GM21526 (cell line): ENCODE results near the gene GAL.

Source experiments
- ATAC-seq: cut with Tn5 transposase; IDR thresholded peaks from one replicate; pipeline ENCODE4 v1.9.1; 2021; ENCODE audit warnings: moderate library complexity; ENCODE audit not compliant: unreplicated experiment, low FRiP score

Gene GAL

DNA sequence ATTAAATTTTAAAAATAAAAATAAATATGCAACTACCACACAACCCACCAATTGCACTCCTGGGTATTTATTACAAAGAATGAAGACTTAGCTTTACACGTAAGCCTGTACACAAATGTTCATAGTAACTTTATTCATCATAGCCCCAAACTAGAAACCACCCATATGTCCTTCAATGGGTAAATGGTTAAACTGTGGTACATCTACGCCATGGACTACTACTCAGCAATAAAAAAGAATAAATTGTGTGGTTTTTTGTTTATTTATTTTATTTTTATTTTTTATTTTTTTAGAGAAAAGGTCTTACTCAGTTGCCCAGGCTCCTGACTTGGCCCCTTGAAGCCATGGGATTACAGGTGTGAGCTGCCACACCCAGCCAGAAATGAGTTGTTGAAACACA lies 14.6 kb downstream of the GAL start:
- no peak for ATAC-seq

DNA sequence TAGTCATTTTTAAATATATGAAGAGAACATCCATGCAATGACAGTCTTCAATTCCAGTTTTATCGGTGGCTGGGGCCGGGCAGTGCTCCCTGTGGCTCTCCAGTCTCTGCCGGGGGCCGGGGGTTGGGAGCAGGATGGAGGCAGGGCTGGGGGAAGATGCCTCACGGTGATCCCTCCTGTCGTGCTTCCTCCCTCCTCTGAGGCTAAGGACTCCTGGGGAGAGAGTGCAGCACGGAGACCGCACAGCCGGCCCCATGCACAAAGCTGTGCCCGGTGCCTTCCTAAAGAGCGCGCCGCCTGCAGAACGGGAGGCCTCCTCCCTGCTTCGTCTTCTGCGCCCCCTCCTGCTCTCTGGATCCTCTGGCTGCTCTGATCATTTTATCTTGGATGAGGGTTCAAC lies 20.5 kb downstream of the GAL start:
- ATAC-seq = no peak

- no peak for ATAC-seq
These were observed 23.2 kb downstream of the GAL start for GRCh38 chr11:68707527-68707926.

DNA sequence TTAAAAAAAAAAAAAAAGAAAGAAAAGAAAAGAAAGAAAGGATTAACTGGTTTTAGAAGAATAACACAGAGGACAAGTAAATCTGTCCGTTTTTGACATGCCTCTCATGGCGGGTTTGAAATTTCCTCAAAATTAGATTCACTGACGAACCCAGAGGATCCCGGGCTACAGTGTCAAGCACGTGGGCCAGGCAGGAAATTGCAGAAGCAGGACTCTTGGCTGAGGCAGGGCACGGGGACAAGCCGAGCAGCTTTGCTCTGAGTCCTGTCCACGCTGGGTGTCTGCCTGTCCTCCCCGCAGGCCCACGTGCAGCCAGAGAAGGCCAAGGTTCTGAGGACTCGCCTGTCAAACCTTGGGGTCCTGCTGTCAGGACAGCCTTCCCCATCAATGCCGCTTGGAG lies 24.7 kb downstream of the GAL start:
- no peak for ATAC-seq

- no peak for ATAC-seq
These were observed 26.1 kb downstream of the GAL start for GRCh38 chr11:68710409-68710808.

DNA sequence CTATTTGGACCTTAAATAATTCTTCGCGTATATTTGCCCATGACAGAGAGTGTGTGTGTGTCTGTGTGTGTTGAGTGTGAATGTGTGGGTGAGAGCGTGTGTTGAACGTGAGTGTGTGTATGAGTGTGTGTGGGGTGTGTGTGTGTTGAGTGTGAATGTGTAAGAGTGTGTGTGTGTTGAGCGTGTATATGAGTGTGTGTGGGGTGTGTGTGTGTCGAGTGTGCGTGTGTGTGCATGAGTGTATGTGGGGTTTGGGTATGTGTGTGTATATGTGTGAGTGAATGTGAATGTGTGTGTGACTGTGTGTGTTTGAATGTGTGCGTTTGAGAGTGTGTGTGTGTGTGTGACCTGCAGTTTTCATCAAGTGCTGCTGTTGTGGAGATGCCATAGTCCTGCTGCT lies 26.8 kb downstream of the GAL start:
- ATAC-seq = no peak

- no peak for ATAC-seq
These were observed 29.9 kb downstream of the GAL start for GRCh38 chr11:68714060-68714856.

GRCh38 chr11:68715456-68716122 lies 31.2 kb downstream of the GAL start:
- ATAC-seq = no peak

GRCh38 chr11:68721075-68721474 lies 36.7 kb downstream of the GAL start:
- ATAC-seq = no peak

- no peak for ATAC-seq
These were observed 37.8 kb downstream of the GAL start for GRCh38 chr11:68722143-68722542.

DNA sequence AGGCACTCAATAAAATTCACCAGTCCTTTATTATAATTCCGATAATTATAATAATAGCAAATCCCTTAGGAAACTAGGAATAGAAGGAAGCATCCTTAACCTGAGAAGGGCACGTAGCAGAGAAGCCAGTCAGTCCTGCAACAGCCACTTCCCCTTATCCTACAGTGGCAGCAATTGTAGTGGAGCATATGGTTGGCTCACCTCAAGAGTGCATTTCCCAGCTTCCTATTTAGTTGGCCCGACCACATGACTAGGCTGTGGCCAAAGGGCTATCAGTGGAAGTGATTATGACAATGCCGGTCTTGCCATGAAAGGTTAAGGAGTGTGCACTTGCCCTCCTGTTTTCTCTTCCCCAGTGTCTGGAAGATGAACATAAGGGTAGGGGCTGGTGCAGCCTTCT lies 39.9 kb downstream of the GAL start:
- no peak for ATAC-seq

GRCh38 chr11:68727783-68728182 lies 43.4 kb downstream of the GAL start:
- no peak for ATAC-seq

DNA sequence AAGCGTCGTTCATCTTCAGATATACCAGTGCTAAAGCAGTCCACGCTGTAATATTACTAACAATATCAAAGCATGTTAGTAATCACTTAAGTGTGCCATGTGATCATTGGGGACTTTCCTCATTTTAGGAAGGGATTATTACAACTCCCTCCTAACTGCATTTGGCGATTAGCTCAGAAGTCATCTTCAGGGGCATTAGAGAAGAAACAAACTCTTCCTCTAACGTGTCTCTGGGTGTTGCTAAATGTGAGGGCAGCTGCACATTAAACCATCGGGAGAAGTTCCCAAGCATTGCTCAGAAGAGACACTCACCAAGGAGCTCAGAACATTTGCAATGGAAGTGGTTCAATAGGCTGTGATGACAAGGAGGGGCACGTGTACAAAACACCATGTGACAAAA lies 49.8 kb downstream of the GAL start:
- no peak for ATAC-seq

DNA sequence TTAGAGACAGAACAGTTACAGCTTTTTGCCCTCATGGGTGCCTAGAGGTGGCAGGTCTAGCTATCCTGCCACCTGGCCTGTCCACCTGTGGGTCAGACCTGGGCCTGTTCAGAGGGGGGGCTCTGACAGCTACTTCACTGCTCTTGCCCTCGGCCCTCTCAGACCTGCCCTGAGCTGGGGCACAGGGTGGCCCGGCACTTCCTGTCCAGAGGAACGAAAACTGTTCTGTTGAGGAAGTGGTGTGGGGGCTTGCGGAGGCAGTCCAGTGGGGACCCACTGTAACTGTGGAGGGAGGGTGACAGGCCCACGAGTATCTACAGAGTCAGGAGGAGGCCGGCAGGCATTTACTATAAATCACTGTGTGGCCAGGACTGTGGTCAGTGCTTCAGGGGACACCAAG lies 50.8 kb downstream of the GAL start:
- ATAC-seq = no peak

DNA sequence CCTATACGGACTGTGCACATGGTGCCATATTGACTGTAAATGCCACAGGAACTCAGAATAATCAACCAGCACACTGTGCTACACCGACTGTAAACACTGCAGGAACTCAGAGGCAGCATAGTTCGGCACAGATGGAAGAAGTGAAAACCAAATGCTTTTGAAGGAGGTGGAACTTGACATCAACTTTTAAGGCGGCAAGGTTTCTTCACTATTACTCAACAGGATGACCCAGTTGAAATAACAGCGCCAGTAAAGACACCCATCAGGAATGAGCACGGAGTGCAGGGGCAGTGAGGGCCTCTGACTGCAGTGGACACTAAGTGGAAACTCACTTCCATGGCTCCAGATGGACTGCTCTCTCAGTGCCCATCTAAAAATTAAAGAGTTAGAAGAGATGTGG lies 51.3 kb downstream of the GAL start:
- no peak for ATAC-seq
